DMS53 treated with DMSO at 0.1 percent for 48 hours (cell line): ENCODE data around the gene SLC24A4.

Source experiments
- DNase-seq: peaks from one replicate; lab custom pipeline; 2025; ENCODE audit not compliant: unreplicated experiment; lab: John Stamatoyannopoulos, UW

SLC24A4 gene

DNA sequence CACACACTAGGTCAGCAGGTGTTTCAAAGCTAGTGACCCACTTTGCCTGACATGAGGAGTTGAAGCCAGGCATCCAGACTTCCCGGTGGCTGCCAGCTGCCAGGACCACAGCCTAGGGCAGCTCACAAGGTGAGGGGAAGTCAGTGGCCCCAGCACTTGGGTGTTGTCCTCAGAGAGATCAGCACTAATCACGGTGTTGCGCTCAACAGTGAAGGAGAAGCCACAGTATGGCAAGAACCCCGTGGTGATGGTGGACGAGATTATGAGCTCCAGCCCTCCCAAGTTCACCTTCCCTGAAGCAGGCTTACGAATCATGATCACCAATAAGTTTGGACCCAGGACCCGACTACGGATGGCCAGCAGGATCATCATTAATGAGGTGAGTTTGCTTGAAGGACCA is 130.7 kb downstream of the SLC24A4 start:
- no peak for DNase-seq

DNA sequence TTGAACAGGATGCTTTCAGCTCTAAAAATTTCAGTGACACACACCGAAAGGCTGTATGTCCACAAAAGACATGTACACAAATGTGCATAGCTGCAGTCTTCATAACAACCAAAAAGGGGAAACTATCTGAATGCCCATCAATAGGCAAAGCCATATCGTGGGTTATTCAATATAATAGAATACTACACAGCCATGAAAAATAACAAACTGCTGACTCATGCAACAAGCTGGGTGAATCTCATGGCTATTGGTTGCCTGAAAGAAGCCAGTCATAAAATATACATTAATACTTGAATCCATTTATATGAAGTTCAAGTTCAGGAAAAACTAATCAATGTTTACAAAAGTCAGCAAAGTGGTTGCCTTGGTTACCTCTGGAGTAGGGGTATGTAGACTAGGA is 132.3 kb downstream of the SLC24A4 start:
- DNase-seq: no peak

- peak; percentile 30 for DNase-seq
Observed at GRCh38 chr14:92456215-92457015, 133.4 kb downstream of the SLC24A4 start.

GRCh38 chr14:92457016-92457565 is 134.1 kb downstream of the SLC24A4 start:
- no peak for DNase-seq

DNA sequence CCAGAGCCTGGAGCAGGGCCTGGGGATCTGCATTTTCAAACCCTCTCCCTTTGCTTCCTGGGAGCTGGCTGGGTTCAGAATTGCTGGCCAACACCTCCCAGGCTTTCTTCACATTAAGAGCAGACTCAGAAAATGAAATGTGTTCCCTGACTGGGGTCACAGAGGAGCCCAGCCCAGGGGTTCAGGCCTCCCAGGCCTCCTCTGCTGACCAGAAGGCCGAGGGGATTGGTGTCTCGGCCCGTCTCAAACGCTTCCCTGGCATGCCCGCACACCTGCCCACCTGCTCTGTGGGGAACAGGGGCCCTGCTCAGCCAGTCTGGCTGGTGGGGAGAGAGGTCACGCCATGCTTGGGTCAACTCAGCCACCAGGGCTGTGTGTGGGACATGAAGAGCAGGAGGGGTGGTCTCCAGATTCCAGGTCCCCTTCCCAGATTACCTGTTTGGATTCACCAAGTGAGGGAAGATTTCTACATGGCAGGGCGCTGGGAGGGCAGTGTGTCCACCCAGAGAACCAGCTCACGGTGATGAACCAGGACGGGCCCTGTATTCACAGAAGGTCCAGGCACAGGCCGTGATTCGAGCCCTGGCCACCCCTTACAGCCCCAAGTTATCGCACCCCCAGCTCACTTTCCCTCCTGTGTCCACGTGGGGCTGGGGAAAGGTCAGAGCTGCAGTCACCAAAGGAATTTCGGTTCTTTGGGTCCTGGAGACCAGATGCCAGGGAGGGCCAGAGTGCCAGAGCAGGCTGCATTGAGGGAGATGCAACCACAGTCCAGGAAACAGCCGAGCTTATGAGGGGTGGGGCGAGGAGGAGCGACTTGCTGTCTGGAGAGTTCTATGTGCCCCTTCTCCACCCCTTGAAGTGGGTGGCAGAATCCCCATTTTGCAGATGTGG is 135.4 kb downstream of the SLC24A4 start:
- DNase-seq: no peak

GRCh38 chr14:92459030-92459949 is 136.3 kb downstream of the SLC24A4 start:
- no peak for DNase-seq

DNA sequence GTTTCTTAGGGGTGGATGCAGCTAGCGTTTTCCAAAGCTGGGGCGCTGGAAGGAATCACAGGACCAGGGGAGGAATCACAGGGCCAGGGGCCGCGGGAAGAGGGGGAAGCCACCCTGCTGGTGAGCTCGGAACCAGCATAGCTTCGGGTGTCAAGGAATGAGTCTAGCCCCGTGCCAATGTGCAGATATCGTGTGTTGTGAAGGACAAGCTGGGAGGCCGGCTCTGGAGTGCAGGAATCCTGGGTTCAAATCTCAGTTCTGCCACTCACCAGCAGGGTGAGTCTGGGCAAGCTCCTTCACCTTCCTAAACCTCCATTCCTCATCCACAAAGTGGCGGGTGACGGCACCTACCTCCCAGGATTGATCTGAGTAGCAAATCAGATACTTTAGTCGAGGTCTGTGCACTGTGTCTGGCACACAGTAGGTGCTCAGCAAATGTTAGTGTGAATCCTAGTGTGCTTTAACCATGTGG is 137.0 kb downstream of the SLC24A4 start:
- DNase-seq: no peak

- DNase-seq: no peak
Observed at GRCh38 chr14:92460541-92460915, 137.6 kb downstream of the SLC24A4 start.

DNA sequence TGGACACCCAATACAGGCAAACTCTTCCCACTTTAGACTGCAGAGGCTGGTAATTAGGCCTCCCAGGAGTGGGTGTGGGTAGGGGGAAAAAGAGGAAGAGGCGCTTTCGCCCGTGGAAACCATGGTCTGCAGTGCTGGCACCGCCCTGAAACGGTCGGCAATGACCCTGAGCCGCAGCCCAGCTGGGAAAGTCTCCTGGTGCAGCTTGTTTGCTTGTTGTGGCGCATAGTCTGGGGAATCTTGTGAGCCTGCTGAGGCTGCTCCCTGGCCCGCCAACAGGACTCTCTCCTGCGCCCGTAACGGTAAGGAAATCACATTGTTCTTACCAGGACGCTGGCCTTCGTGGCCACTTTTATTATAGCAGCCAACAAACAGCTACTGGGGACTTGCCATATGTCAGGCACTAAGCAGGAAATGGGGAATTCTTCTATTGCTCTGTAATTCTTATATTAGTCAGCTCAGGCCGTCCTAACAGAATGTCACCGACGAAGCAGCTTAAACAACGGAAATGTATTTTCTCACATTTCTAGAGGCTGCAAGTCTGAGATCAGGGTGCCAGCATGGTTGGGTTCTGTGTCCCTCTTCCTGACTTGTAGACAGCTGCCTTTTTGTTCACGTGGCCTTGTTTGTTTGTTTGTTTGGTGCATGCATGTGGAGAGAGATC is 138.1 kb downstream of the SLC24A4 start:
- DNase-seq: no peak

- DNase-seq: no peak
Observed at GRCh38 chr14:92461891-92462290, 138.9 kb downstream of the SLC24A4 start.

GRCh38 chr14:92462568-92462967 is 139.6 kb downstream of the SLC24A4 start:
- DNase-seq: no peak

- DNase-seq: no peak
Observed at GRCh38 chr14:92463141-92463540, 140.2 kb downstream of the SLC24A4 start.

DNA sequence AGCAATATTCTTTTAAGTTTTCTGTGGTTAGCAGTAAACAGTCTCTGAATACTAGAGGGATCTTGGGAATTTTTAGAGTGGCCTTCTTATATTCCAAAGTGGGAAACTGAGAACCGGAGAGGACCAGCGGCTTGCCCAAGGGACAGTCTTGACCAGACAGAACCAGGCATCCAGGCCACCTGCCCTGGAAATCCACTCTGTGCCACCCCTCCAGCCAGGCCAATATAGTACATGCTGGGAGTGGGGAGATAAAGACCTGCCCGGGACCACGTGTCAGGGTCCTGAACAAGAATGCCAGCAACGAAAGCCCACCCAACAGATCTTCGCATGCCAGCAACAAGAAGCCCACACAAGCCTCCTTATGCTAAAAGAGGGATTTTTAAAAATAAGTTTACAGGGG is 141.2 kb downstream of the SLC24A4 start:
- DNase-seq: no peak

- no peak for DNase-seq
Observed at GRCh38 chr14:92464716-92465115, 141.8 kb downstream of the SLC24A4 start.

DNA sequence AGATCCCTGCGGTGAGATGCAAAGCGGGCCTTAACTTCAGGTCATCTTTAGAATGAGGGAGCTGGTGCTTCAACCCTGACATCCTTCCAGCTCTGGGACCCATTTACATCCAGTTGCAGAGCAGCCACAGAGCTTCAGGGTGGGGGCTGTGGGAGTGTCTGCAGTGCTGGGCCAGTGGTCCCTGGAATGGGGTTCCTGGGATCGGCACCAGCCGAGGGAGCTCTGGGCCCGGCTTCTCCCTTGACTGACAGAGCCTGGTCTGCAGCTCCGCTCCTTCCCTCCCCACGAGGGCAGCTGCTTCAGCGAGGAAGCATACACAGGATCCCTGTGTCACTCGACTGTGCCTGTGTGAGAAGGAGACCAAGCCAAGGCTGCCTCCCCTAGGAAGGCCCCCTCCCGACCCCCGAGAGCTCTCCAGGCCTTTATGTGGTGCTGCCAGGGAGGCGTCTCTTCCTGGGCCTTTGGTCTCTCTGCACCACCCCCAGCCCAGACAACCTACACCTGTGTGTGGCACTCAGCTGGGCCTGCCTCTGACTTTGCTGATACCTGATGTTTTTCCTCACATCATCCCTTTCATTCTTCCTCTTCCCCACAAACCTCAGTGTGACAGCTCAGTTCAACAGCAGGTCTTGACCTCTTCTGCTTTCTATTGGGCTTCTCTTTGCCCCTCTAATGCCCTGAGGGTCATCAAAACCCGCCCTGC is 142.5 kb downstream of the SLC24A4 start:
- DNase-seq: no peak

DNA sequence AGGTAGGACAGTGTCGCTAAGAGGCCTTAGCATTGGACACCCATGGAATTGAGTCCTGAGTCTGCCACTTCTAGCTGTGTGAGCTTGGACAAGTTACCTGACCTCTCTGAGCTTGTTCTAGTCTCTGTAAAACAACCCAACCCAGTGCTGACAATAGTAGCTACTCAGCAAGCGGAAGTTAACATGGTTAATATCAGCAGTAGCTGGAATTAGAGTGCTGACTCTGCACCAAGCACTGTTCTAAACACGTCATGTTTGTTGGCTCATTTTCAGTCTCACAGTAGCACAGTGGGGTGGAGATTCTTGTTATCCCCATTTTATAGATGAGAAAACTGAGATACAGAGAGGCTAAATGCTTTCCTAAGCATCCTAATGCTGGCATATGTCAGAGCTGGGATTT is 143.1 kb downstream of the SLC24A4 start:
- DNase-seq: no peak

DNA sequence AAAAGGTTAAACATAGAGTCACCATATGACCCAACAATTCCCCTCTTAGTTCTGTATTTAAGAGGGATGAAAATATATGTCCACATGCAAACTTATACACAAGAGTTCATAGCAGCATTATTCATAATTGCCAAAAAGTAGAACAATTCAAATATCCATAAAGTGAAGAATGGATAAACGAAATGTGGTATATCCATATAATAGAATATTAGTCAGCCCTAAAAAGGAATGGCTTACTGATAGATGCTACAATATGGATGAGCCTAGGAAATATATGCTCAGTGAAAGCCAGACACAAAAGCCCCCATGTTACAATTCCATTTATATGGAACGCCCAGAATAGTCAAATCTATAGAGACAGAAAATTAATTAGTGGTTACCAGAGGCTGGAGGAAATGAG is 146.6 kb downstream of the SLC24A4 start:
- no peak for DNase-seq

GRCh38 chr14:92470215-92470614 is 147.2 kb downstream of the SLC24A4 start:
- no peak for DNase-seq

GRCh38 chr14:92470811-92471210 is 147.8 kb downstream of the SLC24A4 start:
- DNase-seq: no peak

GRCh38 chr14:92471919-92472318 is 149.0 kb downstream of the SLC24A4 start:
- DNase-seq: peak; percentile 31
